ENCODE results near the gene ALKBH3. TPM values are rescaled to one million over a fixed set of nuclear protein-coding genes. Genes with fewer than 3 reads are reported as not detected.

The ALKBH3 gene
- total and polyA plus RNA-seq, 11 donors: 13.1 to 24.7 (median 20.5) TPM

DNA sequence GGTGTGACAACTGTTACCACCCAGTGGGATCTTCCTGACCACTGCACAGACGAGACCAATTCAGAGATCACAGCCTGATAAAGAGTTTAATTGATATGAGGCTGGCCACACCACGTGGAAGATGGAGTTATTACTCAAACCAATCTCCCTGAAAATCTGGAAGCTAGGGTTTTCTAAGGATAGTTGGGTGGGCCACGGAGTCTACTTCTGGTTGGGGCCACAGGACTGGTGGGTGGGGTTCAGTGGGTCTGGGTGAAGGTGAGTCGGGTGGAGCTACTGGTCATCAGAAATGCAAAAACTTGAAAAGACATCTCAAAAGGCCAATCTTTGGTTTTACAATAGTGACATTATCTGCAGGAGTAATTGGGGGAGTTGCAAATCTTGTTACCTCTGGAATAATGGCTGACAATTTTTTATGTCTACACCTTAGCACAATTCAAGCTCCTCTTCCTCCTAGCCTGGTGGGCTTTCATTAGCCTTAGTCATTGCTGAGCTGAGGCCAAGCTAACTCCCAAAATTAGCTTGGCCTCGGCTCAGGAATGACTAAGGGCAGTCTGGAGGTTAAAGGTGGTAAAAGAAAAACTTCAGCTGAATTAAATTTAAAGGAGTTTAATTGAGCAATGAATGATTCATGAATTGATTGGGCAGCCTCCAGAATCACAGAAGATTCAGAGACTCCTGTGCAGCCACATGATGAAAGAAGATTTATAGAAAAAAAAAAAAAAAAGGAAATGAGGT lies 74.9 kb downstream of the ALKBH3 start:
- Histone ChIP-seq H3K27ac (no peak overlapping the region), H3K4me3 (no peak overlapping the region), H3K9me3 (peaks cover 0 to 3% (median 0%) of the 10 kb centered on the region in 12 donors), H3K4me1 (peaks cover 0 to 5% (median 0%) of the 10 kb centered on the region in 12 donors), H3K36me3 (no peaks in the 10 kb centered on the region), H3K27me3 (no peaks in the 10 kb centered on the region)
- DNase-seq (no peak), ATAC-seq (peak in 1 of 4 donors; percentile 41)
- intact Hi-C loops (cut with DNase I): no loop called here
- 75 to 82% (median 79%) methylated on average over 5 of the region's 5 CpGs for WGBS, 4 donors
- TF ChIP-seq, protein P1, sequence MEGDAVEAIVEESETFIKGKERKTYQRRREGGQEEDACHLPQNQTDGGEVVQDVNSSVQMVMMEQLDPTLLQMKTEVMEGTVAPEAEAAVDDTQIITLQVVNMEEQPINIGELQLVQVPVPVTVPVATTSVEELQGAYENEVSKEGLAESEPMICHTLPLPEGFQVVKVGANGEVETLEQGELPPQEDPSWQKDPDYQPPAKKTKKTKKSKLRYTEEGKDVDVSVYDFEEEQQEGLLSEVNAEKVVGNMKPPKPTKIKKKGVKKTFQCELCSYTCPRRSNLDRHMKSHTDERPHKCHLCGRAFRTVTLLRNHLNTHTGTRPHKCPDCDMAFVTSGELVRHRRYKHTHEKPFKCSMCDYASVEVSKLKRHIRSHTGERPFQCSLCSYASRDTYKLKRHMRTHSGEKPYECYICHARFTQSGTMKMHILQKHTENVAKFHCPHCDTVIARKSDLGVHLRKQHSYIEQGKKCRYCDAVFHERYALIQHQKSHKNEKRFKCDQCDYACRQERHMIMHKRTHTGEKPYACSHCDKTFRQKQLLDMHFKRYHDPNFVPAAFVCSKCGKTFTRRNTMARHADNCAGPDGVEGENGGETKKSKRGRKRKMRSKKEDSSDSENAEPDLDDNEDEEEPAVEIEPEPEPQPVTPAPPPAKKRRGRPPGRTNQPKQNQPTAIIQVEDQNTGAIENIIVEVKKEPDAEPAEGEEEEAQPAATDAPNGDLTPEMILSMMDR (IDR thresholded peaks at IDR 0.05): no peak
- no peak for TF ChIP-seq POLR2A (IDR thresholded peaks at IDR 0.05)

DNA sequence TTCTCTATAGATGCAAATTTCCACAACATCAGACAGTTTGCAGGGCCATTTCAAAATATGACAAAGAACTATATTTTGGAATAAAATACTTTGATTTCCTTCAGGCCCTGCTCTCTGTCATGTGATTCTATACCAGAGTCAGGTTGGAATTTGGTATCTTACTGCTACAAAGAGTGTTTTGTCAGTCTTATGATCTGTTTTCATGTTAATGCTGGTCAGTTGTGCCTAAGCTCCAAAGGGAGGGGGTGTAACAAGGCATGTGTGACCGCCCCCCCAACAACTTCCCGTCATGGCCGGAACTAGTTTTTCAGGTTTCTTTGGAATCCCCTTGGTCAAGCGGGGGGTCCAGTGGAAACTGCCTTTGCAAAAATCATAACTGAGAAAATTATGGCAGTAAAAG lies 76.9 kb downstream of the ALKBH3 start:
- Histone ChIP-seq H3K4me3 (no peak overlapping the region), H3K9me3 (peaks cover 0 to 3% (median 0%) of the 10 kb centered on the region in 12 donors), H3K4me1 (peaks cover 0 to 5% (median 0%) of the 10 kb centered on the region in 12 donors), H3K27ac (no peak overlapping the region), H3K27me3 (peaks cover 0 to 6% (median 0%) of the 10 kb centered on the region in 9 donors), H3K36me3 (no peaks in the 10 kb centered on the region)
- intact Hi-C loops (cut with DNase I): no loop called here
- TF ChIP-seq, protein P1 (IDR thresholded peaks at IDR 0.05): no peak
- TF ChIP-seq POLR2A (IDR thresholded peaks at IDR 0.05): no peak
- WGBS, 4 donors: 95 to 100% (median 97%) methylated on average over 4 of the region's 4 CpGs
- ATAC-seq (no peak), DNase-seq (no peak)

DNA sequence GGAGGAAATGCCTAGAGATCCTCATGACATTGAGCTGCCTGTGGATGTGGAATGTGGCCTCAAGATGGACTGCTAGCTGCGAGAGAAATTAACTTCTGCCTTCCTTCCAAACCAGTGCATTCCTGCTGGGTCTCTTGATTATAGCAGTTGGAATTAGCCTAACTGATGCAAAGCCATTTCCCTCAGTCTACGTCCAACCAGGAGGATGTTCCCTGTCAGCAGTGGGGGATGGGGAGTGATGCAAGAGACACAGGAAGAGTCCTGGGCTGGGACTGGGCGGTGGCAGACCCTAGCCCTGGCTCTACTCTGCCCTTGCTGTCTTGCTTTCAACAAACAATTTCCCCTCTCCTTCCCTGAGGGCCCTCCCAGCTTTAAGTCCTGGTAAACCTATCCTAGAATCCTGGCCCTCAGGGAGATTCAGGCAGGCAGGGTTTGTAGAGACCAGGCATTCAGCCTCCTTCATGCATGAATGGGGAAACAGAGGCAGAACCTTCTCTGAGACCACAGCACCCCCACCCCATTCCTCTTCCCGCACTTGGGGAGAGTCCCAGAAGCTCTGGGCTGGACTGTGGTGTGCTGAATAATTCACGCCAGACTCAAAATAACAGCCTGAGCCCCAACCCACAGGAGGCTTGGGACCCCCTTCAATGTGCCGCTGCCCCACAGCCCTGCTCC lies 78.8 kb downstream of the ALKBH3 start:
- TF ChIP-seq, protein P1 (IDR thresholded peaks at IDR 0.05): no peak
- TF ChIP-seq POLR2A (IDR thresholded peaks at IDR 0.05): no peak
- no peak overlapping the region for H3K4me3 ChIP-seq
- DNase-seq (no peak), ATAC-seq (no peak)
- no peaks in the 10 kb centered on the region for H3K36me3 ChIP-seq
- H3K27me3 ChIP-seq: peaks cover 0 to 6% (median 0%) of the 10 kb centered on the region in 9 donors
- H3K9me3 ChIP-seq: peaks cover 0 to 3% (median 0%) of the 10 kb centered on the region in 12 donors
- intact Hi-C loops (cut with DNase I): no loop called here
- 75 to 88% (median 85%) methylated on average over 6 of the region's 6 CpGs for WGBS, 4 donors
- peaks cover 0 to 10% (median 0%) of the 10 kb centered on the region in 12 donors for H3K4me1 ChIP-seq
- no peak overlapping the region for H3K27ac ChIP-seq

Measured in heart left ventricle (tissue), 16 donors.